T-helper 2 cell treated with Interferon-gamma antibody and Interleukin-4, amounts not matched to agents 5 μg/mL and 100 μg/mL, for 36 hours (primary cell): ENCODE results near the gene TSHZ2.

Source experiments
- DNase-seq: peaks from one replicate; pipeline ENCODE4 v3.0.0; 2021; ENCODE audit warnings: low spot score
- H3K27ac Mint-ChIP-seq: one replicate; pipeline ENCODE4 v1.8.0; 2021; ENCODE audit warnings: mild to moderate bottlenecking, mixed read lengths
- H3K27me3 Mint-ChIP-seq: one replicate; pipeline ENCODE4 v1.8.0; 2021; ENCODE audit warnings: low read depth, mixed read lengths
- H3K36me3 Mint-ChIP-seq: one replicate; pipeline ENCODE4 v1.8.0; 2021; ENCODE audit warnings: low read depth, mixed read lengths
- H3K4me1 Mint-ChIP-seq: one replicate; pipeline ENCODE4 v1.8.0; 2021; ENCODE audit warnings: low read depth, mixed read lengths
- H3K4me3 Mint-ChIP-seq: one replicate; pipeline ENCODE4 v1.8.0; 2022; ENCODE audit warnings: mild to moderate bottlenecking, moderate library complexity, mixed read lengths
- H3K9me3 Mint-ChIP-seq: one replicate; pipeline ENCODE4 v1.8.0; 2021; ENCODE audit warnings: mixed read lengths

Gene TSHZ2

GRCh38 chr20:53148771-53149147, 176.6 kb downstream of the TSHZ2 start:
- no peaks in the 10 kb centered on the region for H3K9me3 Mint-ChIP-seq
- no peaks in the 10 kb centered on the region for H3K36me3 Mint-ChIP-seq
- DNase-seq, result no peak
- no peak overlapping the region for H3K4me3 Mint-ChIP-seq
- peaks cover 20% of the 10 kb centered on the region for H3K4me1 Mint-ChIP-seq
- no peak overlapping the region for H3K27ac Mint-ChIP-seq
- no peaks in the 10 kb centered on the region for H3K27me3 Mint-ChIP-seq

DNA sequence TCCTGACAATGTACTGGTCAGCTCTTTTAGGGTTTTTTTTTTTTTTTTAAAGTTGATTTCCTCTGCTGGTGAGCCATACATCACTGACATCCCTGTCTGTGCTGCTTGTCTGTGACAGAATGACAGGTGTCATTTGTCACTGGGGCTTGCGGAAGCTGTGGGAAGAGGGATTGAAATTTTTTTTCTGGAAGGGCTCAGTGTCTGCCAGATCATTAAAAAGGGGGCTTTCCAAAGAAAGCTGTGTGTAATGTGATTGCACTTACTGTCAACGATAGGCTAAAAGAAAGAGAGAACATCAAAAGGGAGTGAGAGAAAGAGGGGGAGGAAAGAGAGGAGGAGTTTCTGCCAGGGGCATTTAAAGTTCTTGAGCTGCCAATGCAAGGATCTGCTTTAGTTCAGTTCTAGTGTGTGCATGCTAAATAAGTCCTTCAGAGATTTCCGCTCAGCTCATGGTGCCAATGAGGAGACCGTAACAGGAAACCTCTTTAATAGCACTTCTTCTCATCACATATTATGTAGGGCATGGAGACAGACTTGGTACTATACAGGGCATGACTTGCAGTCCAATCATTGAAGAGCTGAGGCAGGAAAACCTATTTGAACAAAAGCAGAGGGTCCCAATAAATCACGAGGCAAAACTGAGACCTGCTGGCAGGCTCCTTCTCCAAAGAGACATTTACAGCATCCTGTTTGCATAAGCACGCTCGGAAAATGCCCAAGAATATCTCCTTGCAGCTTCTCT, 177.2 kb downstream of the TSHZ2 start:
- peaks cover under 1% of the 10 kb centered on the region for H3K27me3 Mint-ChIP-seq
- H3K9me3 Mint-ChIP-seq, result no peaks in the 10 kb centered on the region
- H3K27ac Mint-ChIP-seq, result no peak overlapping the region
- H3K4me1 Mint-ChIP-seq, result peaks cover 22% of the 10 kb centered on the region
- H3K36me3 Mint-ChIP-seq, result no peaks in the 10 kb centered on the region
- no peak overlapping the region for H3K4me3 Mint-ChIP-seq
- no peak for DNase-seq

DNA sequence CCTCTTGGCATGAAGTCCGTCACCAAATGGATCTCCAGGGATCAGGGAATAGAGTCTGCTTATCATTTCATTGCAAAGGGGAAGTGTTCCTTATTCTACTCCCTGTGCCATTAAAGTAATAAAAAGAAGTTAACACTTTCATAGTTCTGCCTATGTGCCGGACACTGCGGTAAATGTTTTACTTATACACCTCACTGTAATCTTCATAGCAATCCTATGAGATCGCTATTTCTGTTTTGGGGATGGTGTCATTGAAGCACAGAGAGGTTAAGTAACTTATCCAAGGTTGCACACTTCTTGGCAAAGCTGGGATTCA, 177.7 kb downstream of the TSHZ2 start:
- Mint-ChIP-seq H3K4me3 (no peak overlapping the region), H3K27ac (no peak overlapping the region), H3K9me3 (no peaks in the 10 kb centered on the region), H3K4me1 (peaks cover 28% of the 10 kb centered on the region), H3K36me3 (no peaks in the 10 kb centered on the region), H3K27me3 (peaks cover 3% of the 10 kb centered on the region)
- no peak for DNase-seq

DNA sequence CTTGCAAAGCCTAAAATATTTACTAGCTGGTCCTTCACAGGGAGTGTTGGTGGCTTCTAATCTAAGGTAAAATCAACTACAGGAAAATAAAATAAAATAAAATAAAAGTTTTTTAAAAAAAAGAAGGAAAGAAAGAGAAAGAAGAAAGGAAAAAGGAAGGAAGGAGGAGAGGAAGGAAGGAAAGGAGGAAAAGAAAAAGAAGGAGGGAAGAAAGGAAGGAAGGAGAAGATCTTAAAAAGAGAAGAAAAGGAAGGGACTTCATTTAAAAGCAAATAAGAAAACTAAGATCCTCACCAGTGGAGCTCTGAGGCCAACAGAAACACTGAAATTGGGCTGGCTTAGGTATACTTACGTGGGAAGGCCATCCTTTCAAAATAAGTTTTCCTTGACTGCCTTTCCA, 178.4 kb downstream of the TSHZ2 start:
- peaks cover 32% of the 10 kb centered on the region for H3K4me1 Mint-ChIP-seq

DNA sequence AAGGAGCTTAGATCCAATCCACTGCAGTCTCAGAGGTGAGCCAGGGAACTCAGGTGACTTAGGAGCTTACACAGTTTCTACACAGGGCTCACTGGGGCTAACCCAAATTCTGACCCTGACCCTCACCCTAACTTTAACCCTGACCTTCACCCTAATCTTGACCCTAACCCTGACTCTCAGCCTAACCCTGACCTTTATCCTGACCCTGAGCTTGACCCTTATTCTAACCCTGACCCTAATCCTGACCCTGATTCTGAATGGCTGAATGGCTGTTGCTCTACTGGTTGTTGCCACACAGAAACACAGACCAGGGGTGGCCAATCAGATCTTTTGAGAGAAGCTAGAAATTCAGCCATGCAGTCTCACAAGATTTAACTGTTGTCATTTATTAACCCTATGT, 180.1 kb downstream of the TSHZ2 start:
- H3K27ac Mint-ChIP-seq, result no peak overlapping the region

More for the DNA sequence above, 178.4 kb downstream of the TSHZ2 start:
- no peak overlapping the region for H3K27ac Mint-ChIP-seq
- H3K27me3 Mint-ChIP-seq, result peaks cover 3% of the 10 kb centered on the region
- no peaks in the 10 kb centered on the region for H3K36me3 Mint-ChIP-seq
- DNase-seq, result no peak
- no peaks in the 10 kb centered on the region for H3K9me3 Mint-ChIP-seq
- no peak overlapping the region for H3K4me3 Mint-ChIP-seq

GRCh38 chr20:53154540-53154939, 182.4 kb downstream of the TSHZ2 start:
- Mint-ChIP-seq H3K4me3 (peak overlapping the region; percentile 37), H3K27ac (peak overlapping the region; percentile 53), H3K36me3 (no peaks in the 10 kb centered on the region), H3K4me1 (peaks cover 33% of the 10 kb centered on the region), H3K9me3 (peaks cover 4% of the 10 kb centered on the region), H3K27me3 (peaks cover 3% of the 10 kb centered on the region)
- peak; percentile 35 for DNase-seq

More for the DNA sequence above, 180.1 kb downstream of the TSHZ2 start:
- H3K9me3 Mint-ChIP-seq, result no peaks in the 10 kb centered on the region
- H3K4me3 Mint-ChIP-seq, result no peak overlapping the region
- H3K36me3 Mint-ChIP-seq, result no peaks in the 10 kb centered on the region
- peaks cover 3% of the 10 kb centered on the region for H3K27me3 Mint-ChIP-seq
- no peak for DNase-seq
- peaks cover 27% of the 10 kb centered on the region for H3K4me1 Mint-ChIP-seq

- no peak for DNase-seq
- H3K27ac Mint-ChIP-seq, result no peak overlapping the region
- H3K9me3 Mint-ChIP-seq, result peaks cover 4% of the 10 kb centered on the region
- H3K36me3 Mint-ChIP-seq, result no peaks in the 10 kb centered on the region
- peaks cover 3% of the 10 kb centered on the region for H3K27me3 Mint-ChIP-seq
- H3K4me3 Mint-ChIP-seq, result no peak overlapping the region
- H3K4me1 Mint-ChIP-seq, result peaks cover 39% of the 10 kb centered on the region
Observed at GRCh38 chr20:53157443-53158408, 185.6 kb downstream of the TSHZ2 start.

DNA sequence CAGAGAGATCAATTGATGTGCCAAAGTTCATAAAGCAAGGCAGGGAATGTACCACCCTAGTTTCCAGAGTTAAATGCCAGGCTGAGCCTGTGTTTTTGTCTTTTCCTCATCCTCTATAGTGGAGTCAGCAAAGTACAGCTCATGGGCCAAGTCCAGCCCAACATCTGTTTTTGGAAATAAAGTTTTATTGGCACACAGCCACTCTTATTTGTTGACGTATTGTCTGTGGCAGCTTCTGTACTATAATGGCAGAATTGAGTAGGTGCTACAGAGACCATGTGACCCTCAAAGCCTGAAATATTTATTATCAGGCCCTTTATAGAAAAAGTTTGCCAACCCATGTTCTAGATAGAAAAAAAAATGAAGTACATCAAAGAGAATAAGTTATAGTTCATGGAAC, 187.0 kb downstream of the TSHZ2 start:
- Mint-ChIP-seq H3K9me3 (peaks cover 4% of the 10 kb centered on the region), H3K27me3 (peaks cover 3% of the 10 kb centered on the region), H3K36me3 (no peaks in the 10 kb centered on the region), H3K27ac (no peak overlapping the region), H3K4me3 (no peak overlapping the region), H3K4me1 (peaks cover 36% of the 10 kb centered on the region)
- no peak for DNase-seq

- Mint-ChIP-seq H3K36me3 (no peaks in the 10 kb centered on the region), H3K4me1 (peaks cover 25% of the 10 kb centered on the region), H3K4me3 (no peak overlapping the region), H3K27ac (no peak overlapping the region), H3K27me3 (no peaks in the 10 kb centered on the region), H3K9me3 (peaks cover 4% of the 10 kb centered on the region)
- no peak for DNase-seq
Observed at GRCh38 chr20:53161073-53161472, 188.9 kb downstream of the TSHZ2 start.

GRCh38 chr20:53161473-53161872, 189.3 kb downstream of the TSHZ2 start:
- Mint-ChIP-seq H3K9me3 (peaks cover 4% of the 10 kb centered on the region), H3K27ac (no peak overlapping the region), H3K4me1 (peaks cover 22% of the 10 kb centered on the region), H3K36me3 (no peaks in the 10 kb centered on the region), H3K4me3 (no peak overlapping the region), H3K27me3 (no peaks in the 10 kb centered on the region)
- no peak for DNase-seq

DNA sequence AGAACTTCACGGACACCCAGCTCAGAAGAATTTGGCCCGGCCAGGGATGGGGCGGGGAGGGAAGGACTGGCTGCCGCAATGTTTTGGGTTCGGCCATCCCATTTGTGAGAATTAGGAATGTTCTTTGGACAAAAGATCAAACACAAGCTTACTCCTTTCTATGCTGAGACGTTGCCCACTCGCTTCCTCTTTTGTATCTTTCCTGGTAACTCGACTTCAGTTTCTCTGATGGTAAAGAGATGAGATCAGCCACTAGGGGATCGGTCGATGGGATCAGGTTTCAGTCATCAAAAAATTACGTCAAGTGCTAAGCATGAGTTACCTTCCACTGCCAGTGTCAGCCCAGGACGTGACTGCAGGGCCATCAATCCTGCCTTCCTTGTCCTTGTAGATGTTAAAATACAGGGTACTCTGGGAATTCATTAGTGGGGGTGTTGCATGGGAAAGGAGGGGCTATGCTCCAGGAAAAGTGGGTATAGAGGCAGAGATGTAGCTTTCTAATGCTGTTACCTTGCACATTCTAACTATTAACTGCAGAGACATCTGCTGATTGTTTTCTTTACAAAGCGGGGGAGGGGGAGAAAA, 190.2 kb downstream of the TSHZ2 start:
- H3K4me1 Mint-ChIP-seq, result peaks cover 16% of the 10 kb centered on the region
- peak overlapping the region; percentile 26 for H3K4me3 Mint-ChIP-seq
- peaks cover 4% of the 10 kb centered on the region for H3K9me3 Mint-ChIP-seq
- no peak for DNase-seq
- H3K27me3 Mint-ChIP-seq, result no peaks in the 10 kb centered on the region
- H3K36me3 Mint-ChIP-seq, result no peaks in the 10 kb centered on the region
- H3K27ac Mint-ChIP-seq, result no peak overlapping the region

DNA sequence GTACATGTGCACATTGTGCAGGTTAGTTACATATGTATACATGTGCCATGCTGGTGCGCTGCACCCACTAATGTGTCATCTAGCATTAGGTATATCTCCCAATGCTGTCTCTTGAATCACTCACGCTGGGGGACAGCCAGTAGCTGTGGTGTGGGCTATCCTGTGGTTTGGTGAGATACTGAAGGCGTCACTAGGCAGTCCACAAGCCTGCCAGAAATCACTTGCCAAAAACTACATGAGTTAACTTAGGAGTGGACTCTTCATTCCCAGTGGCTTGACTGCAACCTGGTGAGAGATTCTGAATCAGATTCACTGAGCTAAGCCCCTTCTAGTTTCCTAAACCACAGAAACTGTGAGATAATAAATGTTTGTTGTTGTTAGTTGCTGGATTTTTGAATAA, 191.3 kb downstream of the TSHZ2 start:
- peak; percentile 47 for DNase-seq
- no peaks in the 10 kb centered on the region for H3K36me3 Mint-ChIP-seq
- no peak overlapping the region for H3K27ac Mint-ChIP-seq
- no peak overlapping the region for H3K4me3 Mint-ChIP-seq
- H3K9me3 Mint-ChIP-seq, result no peaks in the 10 kb centered on the region
- no peaks in the 10 kb centered on the region for H3K27me3 Mint-ChIP-seq
- peaks cover 10% of the 10 kb centered on the region for H3K4me1 Mint-ChIP-seq

DNA sequence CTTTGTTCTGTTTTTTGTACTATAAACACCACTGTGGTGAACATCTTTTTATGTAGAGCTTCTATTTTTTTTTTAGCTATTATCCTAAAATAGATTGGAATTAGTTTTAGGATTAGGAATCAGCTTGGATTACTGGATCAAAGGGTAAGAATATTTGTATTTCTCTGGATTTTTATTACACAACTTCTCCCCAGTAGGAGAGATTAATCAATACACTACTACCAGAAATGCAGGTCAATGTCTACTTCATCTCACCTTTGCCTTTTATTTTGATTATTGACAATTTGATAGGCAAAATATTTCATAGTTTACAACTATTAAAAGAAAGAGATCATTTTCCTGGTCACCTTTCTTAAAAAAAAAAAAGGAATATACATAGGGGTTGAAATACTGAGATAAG, 191.9 kb downstream of the TSHZ2 start:
- Mint-ChIP-seq H3K27me3 (no peaks in the 10 kb centered on the region), H3K9me3 (no peaks in the 10 kb centered on the region), H3K4me3 (no peak overlapping the region), H3K27ac (no peak overlapping the region), H3K4me1 (peaks cover 8% of the 10 kb centered on the region), H3K36me3 (no peaks in the 10 kb centered on the region)
- no peak for DNase-seq

DNA sequence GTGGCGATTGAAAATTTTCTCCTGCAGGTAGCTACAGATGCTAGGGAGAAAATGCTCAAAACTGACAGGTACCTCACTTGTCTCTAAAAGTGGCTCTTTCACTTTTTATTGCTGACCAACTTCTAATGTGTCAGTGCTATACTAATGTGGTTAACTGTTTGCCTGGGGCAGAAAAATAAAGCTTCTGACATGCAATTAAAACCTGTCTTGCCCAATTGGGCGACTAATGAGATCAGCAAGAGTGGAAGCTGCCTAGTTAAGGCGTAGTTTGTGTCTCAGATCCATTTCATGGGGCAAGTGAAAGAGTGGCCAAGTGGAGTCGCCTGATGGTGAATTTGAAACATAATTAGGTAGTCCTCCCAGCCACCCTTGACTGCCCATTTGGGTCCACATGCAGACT, 193.3 kb downstream of the TSHZ2 start:
- no peaks in the 10 kb centered on the region for H3K36me3 Mint-ChIP-seq
- H3K9me3 Mint-ChIP-seq, result no peaks in the 10 kb centered on the region
- H3K27ac Mint-ChIP-seq, result no peak overlapping the region
- H3K4me1 Mint-ChIP-seq, result peaks cover 8% of the 10 kb centered on the region
- no peaks in the 10 kb centered on the region for H3K27me3 Mint-ChIP-seq
- no peak overlapping the region for H3K4me3 Mint-ChIP-seq
- DNase-seq, result no peak
